K562 (cell line): ENCODE data around the gene CLIC1.

Experiments used
- CREBBP ChIP-seq: IDR thresholded peaks from one replicate; pipeline ENCODE4 v1.6.1; 2012; ENCODE audit warnings: low read depth, mild to moderate bottlenecking, control low read depth, inconsistent platforms, low read length
- ETV6 ChIP-seq, 3 experiments: fragments of 150-350 bp in 1 of 3; sonication (generic) in 1 of 3; formaldehyde crosslinking in 1 of 3; IDR thresholded peaks; 2 replicates each; pipeline versions ENCODE4 v1.6.1 to v1.8.0; 2014 to 2022; ENCODE audit warnings: borderline replicate concordance in 2 of 3, low read depth in 2 of 3, antibody characterized with exemption in 1 of 3, low read length in 1 of 3, mild to moderate bottlenecking in 1 of 3, missing genetic modification reagents in 1 of 3
- EZH2 ChIP-seq: IDR thresholded peaks from 2 replicates; pipeline ENCODE4 v1.6.1; 2012; ENCODE audit warnings: low read depth, mild to moderate bottlenecking, inconsistent platforms, low read length, borderline replicate concordance
- JUN ChIP-seq, 2 experiments: sonication (generic) in 1 of 2; formaldehyde crosslinking in 1 of 2; IDR thresholded peaks; 2 replicates each; pipeline versions ENCODE4 v1.6.1 to v1.8.0; 2012 to 2022; ENCODE audit warnings: borderline replicate concordance in 2 of 2, mild to moderate bottlenecking in 2 of 2, improper control_type of control experiment in 1 of 2, low read depth in 1 of 2, low read length in 1 of 2, missing genetic modification reagents in 1 of 2
- MYNN ChIP-seq, 2 experiments: sonication (generic); formaldehyde crosslinking in 1 of 2; IDR thresholded peaks; 2 replicates each; pipeline versions ENCODE4 v1.5.0 to v1.6.1; 2016 to 2020; ENCODE audit warnings: antibody characterized with exemption in 1 of 2, missing genetic modification reagents in 1 of 2
- RBM15 ChIP-seq: fragments of 200-400 bp; formaldehyde crosslinking; IDR thresholded peaks from 2 replicates; pipeline ENCODE4 v1.6.1; 2018; ENCODE audit warnings: mild to moderate bottlenecking, low read length, moderate library complexity; ENCODE audit not compliant: insufficient read depth
- TEAD1 ChIP-seq, 2 experiments: fragments of 450-650 bp in 1 of 2; sonication (generic) in 1 of 2; formaldehyde crosslinking; IDR thresholded peaks; 2 replicates each; pipeline versions ENCODE4 v1.4.0 to v1.8.0; 2020 to 2022; ENCODE audit warnings: mild to moderate bottlenecking in 2 of 2, missing genetic modification reagents in 1 of 2
- TF ChIP-seq, protein P1 (sequence below): fragments of 250-450 bp; sonication (Bioruptor Pico); IDR thresholded peaks from 2 replicates; pipeline ENCODE4 v1.5.0; 2021; ENCODE audit warnings: mild to moderate bottlenecking, borderline replicate concordance
- TF ChIP-seq, protein P2 (sequence below), 3 experiments: IDR thresholded peaks in 2 of 3; conservative IDR thresholded peaks in 1 of 3; 2 replicates each; pipeline ENCODE4 v1.5.1; 2011 to 2012; ENCODE audit warnings: low read length in 3 of 3, mild to moderate bottlenecking in 3 of 3, control low read depth in 2 of 3, improper control_type of control experiment in 1 of 3, inconsistent platforms in 1 of 3, low read depth in 1 of 3, mixed read lengths in 1 of 3, moderate library complexity in 1 of 3; ENCODE audit not compliant: insufficient read depth in 2 of 3
- TF ChIP-seq, protein P3 (sequence below): sonication (generic); formaldehyde crosslinking; IDR thresholded peaks from 2 replicates; pipeline ENCODE4 v1.5.0; 2020; ENCODE audit warnings: missing genetic modification reagents
- TF ChIP-seq, protein P4 (sequence below): fragments of 250-450 bp; sonication (Bioruptor Pico); IDR thresholded peaks from 2 replicates; pipeline ENCODE4 v1.8.0; 2021; ENCODE audit warnings: mild to moderate bottlenecking, moderate library complexity
- TF ChIP-seq, protein P5 (sequence below): sonication (generic); formaldehyde crosslinking; IDR thresholded peaks from 2 replicates; pipeline ENCODE4 v1.8.1; 2022; ENCODE audit warnings: missing genetic modification reagents

DNA sequence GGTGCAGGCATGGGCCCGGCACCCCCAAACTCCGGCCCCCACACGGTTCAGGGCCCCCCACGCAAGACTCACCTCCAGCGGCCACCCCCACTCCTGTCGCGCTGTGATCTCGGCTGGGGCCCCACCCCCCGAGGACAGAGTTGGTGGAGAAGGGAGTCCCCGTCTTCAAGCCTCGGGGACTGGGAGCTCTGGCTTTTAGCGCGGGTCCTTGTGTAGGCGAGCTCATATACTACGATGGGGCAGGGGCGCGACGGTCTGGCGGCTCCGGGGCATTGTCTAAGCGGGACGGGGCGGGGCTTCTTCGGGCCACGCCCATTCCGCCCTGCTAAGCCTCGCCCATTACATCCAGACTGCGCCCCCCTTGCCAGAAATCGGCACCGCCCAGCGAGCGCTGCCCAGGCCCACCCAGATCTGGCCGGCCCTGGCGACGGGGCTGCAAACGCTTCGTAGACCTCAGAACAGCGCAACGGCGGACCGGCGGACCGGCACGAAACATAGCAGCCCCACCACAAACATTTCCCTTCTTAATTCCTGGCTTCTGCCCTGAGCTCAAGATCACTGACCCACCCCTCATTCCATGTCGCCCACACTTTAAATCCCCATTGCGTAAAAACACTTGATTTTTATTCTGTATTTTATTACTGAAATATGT is 6.2 kb downstream of the CLIC1 start:
- no peak for TF ChIP-seq ETV6 (IDR thresholded peaks at IDR 0.05; ENCODE audit: borderline replicate concordance in 1 of 2, low read depth in 2 of 2, low read length in 1 of 2)
- TF ChIP-seq ETV6 (CRISPR knock-in tag; IDR thresholded peaks at IDR 0.05; ENCODE audit: borderline replicate concordance), result peak; percentile 89; the same call in 1 of the 2 replicates
- peak in 1 of 2 experiments; percentile 94; a peak in 3 of 4 replicates for TF ChIP-seq TEAD1 (CRISPR knock-in tag; IDR thresholded peaks at IDR 0.05)
- TF ChIP-seq, protein P1, sequence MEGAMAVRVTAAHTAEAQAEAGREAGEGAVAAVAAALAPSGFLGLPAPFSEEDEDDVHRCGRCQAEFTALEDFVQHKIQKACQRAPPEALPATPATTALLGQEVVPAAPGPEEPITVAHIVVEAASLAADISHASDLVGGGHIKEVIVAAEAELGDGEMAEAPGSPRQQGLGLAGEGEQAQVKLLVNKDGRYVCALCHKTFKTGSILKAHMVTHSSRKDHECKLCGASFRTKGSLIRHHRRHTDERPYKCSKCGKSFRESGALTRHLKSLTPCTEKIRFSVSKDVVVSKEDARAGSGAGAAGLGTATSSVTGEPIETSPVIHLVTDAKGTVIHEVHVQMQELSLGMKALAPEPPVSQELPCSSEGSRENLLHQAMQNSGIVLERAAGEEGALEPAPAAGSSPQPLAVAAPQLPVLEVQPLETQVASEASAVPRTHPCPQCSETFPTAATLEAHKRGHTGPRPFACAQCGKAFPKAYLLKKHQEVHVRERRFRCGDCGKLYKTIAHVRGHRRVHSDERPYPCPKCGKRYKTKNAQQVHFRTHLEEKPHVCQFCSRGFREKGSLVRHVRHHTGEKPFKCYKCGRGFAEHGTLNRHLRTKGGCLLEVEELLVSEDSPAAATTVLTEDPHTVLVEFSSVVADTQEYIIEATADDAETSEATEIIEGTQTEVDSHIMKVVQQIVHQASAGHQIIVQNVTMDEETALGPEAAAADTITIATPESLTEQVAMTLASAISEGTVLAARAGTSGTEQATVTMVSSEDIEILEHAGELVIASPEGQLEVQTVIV, result peak; percentile 90
- TF ChIP-seq CREBBP, result no peak
- no peak for TF ChIP-seq EZH2
- TF ChIP-seq MYNN (IDR thresholded peaks at IDR 0.05), result no peak
- no peak for TF ChIP-seq MYNN (CRISPR knock-in tag; IDR thresholded peaks at IDR 0.05)
- TF ChIP-seq, protein P2, sequence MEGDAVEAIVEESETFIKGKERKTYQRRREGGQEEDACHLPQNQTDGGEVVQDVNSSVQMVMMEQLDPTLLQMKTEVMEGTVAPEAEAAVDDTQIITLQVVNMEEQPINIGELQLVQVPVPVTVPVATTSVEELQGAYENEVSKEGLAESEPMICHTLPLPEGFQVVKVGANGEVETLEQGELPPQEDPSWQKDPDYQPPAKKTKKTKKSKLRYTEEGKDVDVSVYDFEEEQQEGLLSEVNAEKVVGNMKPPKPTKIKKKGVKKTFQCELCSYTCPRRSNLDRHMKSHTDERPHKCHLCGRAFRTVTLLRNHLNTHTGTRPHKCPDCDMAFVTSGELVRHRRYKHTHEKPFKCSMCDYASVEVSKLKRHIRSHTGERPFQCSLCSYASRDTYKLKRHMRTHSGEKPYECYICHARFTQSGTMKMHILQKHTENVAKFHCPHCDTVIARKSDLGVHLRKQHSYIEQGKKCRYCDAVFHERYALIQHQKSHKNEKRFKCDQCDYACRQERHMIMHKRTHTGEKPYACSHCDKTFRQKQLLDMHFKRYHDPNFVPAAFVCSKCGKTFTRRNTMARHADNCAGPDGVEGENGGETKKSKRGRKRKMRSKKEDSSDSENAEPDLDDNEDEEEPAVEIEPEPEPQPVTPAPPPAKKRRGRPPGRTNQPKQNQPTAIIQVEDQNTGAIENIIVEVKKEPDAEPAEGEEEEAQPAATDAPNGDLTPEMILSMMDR (IDR thresholded peaks at IDR 0.05 in 2 of 3, conservative IDR thresholded peaks at IDR 0.05 in 1 of 3; ENCODE audit: insufficient read depth in 2 of 3, low read depth in 1 of 3, low read length in 3 of 3), result peak in 2 of 3 experiments; percentile 20 to 26; a peak in 4 of 6 replicates
- TF ChIP-seq, protein P3, sequence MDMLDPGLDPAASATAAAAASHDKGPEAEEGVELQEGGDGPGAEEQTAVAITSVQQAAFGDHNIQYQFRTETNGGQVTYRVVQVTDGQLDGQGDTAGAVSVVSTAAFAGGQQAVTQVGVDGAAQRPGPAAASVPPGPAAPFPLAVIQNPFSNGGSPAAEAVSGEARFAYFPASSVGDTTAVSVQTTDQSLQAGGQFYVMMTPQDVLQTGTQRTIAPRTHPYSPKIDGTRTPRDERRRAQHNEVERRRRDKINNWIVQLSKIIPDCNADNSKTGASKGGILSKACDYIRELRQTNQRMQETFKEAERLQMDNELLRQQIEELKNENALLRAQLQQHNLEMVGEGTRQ (CRISPR knock-in tag), result no peak
- peak; percentile 59; the same call in 1 of the 2 replicates for TF ChIP-seq JUN (IDR thresholded peaks at IDR 0.05; ENCODE audit: borderline replicate concordance, low read depth, low read length)
- no peak for TF ChIP-seq JUN (CRISPR knock-in tag; IDR thresholded peaks at IDR 0.05; ENCODE audit: borderline replicate concordance)
- TF ChIP-seq, protein P4, sequence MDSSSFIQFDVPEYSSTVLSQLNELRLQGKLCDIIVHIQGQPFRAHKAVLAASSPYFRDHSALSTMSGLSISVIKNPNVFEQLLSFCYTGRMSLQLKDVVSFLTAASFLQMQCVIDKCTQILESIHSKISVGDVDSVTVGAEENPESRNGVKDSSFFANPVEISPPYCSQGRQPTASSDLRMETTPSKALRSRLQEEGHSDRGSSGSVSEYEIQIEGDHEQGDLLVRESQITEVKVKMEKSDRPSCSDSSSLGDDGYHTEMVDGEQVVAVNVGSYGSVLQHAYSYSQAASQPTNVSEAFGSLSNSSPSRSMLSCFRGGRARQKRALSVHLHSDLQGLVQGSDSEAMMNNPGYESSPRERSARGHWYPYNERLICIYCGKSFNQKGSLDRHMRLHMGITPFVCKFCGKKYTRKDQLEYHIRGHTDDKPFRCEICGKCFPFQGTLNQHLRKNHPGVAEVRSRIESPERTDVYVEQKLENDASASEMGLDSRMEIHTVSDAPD, result no peak
- TF ChIP-seq, protein P5, sequence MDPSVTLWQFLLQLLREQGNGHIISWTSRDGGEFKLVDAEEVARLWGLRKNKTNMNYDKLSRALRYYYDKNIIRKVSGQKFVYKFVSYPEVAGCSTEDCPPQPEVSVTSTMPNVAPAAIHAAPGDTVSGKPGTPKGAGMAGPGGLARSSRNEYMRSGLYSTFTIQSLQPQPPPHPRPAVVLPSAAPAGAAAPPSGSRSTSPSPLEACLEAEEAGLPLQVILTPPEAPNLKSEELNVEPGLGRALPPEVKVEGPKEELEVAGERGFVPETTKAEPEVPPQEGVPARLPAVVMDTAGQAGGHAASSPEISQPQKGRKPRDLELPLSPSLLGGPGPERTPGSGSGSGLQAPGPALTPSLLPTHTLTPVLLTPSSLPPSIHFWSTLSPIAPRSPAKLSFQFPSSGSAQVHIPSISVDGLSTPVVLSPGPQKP, result no peak
- TF ChIP-seq RBM15, result no peak
